HTR-8/SVneo (cell line): ENCODE measurements around the gene ZNF134.

Experiments used
- DNase-seq: peaks from one replicate; pipeline ENCODE4 v3.0.0; 2011; ENCODE audit warnings: low spot score, mixed read lengths; ENCODE audit not compliant: insufficient read length
- FAIRE-seq: peaks from 2 replicates; lab custom pipeline; 2011; peaks lifted over from hg19 to GRCh38; lab: Jason Lieb, UNC

ZNF134 gene

DNA sequence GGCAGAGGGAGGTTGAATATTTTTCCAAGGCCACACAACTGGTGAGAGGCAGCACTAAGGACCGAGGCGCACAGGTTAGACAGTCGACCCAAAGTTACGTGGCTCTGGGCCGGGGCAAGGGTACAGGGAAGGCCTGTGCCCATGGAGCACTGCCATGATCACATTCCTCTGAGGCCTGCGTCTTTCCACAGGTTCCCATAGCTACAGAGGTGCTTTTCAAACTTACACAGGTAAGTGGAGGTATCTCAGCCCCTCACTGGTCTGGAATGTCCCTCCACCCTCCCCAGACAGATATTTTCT, 19.7 kb downstream of the ZNF134 start:
- FAIRE-seq = no peak
- DNase-seq = no peak

DNA sequence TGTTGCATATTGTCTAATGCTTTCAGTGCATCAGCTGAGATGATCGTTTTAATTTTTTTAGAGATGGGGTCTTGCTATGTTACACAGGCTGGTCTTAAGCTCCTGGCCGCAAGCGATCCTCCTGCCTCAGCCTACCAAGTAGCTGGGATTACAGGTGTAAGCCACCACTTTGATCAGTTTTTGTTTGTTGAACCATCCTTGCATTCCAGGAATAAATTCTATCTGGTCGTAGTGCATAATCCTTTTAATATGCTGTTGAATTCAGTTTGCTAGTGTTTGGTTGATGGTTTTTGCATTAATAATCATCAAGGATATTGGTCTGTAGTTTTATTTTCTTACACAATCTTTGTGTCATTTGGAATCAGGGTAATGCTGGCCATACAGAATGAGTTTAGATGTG, 23.3 kb downstream of the ZNF134 start:
- FAIRE-seq = no peak
- no peak for DNase-seq

DNA sequence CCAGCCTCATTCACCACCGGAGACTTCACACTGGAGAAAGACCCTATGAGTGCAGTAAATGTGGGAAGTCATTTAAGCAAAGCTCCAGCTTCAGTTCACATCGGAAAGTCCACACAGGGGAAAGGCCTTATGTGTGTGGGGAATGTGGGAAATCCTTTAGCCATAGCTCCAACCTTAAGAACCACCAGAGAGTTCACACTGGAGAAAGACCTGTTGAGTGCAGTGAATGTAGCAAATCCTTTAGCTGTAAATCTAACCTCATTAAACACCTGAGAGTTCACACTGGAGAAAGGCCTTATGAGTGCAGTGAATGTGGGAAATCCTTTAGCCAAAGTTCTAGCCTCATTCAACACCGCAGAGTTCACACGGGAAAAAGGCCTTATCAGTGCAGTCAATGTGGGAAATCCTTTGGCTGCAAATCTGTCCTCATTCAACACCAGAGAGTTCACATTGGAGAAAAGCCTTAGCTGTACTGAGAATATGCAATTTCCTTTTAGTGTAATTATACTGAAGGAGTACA, 27.7 kb downstream of the ZNF134 start:
- DNase-seq (no peak), FAIRE-seq (no peak)

DNA sequence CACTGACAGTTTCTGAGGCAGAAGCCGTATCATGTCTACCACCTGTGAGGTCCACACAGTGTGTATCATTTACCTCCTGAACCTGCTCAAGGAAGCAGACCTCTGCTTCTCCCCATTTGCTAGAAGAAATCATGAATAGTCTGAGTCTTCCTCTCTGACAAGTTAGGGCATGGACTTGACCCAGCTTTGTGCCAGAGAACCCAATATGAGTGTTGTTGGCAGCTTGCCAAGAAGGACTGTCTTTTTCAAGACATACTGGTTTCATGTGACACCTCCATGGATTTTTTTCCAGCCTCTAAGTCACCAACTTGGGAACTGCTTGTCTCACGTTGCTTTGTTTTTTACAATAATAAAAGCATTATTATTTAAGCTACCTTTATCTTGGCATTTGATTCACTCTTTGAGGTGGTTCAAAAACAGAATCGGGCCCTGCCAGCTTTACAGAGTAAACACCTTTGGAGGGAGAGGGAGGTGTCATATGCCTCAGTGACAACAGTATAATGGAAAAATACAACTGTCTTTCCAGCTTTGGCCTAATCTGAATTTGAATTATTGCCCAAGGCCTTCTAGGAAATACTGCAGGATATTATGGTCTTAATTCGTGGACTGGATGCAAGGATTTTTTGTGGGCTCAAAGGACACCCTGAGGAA, 28.5 kb downstream of the ZNF134 start:
- no peak for FAIRE-seq

DNA sequence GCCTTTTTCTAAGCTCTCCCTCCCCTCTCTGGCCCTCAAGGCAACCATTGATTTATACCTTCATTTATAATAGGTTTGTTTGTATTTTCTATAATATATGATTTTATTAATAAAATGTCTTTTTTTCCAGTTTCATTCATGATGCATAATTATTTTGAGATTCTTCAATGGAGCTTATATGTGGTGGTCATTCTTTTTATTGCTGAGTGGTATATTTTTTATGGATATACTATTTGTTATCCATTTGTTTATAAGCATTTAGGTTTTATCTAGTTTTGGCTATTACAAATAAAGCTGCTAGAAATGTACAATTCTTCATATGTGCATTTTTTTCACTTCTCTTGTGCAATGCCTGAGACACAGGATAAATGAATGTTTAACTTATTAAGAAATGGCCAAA, 29.7 kb downstream of the ZNF134 start:
- no peak for FAIRE-seq
- no peak for DNase-seq

More for the DNA sequence above, 28.5 kb downstream of the ZNF134 start:
- no peak for DNase-seq

DNA sequence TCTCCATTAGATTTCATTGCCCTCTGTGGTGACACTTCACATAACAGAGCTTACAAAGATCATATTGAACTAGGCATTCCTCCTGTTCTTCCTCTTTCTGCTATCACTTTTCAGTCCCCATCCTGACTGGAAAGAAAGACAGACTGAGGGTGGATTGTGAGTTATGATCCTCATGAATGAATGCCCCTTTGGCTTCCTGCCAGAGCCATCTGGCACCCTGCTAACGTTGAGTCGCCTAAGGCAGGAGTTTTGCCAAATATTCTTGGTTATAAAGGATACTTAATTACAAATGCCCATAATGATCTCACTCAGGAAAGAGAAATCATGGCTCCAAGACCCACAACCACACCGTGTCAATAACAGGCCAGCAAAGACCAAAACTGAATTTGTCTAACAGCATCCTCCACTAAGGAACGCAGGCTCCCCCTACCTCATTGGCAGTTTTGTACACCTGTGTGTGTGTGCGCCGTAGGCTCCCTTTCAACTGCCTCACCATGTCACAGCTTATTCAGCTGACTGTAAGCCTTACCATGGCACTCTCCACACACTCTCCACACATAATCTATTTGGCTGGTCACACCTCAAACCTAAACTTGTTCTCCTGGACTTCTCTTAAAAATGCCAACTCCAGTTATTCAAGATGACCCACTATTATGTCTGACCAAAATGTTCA, 34.4 kb downstream of the ZNF134 start:
- DNase-seq = no peak
- no peak for FAIRE-seq

DNA sequence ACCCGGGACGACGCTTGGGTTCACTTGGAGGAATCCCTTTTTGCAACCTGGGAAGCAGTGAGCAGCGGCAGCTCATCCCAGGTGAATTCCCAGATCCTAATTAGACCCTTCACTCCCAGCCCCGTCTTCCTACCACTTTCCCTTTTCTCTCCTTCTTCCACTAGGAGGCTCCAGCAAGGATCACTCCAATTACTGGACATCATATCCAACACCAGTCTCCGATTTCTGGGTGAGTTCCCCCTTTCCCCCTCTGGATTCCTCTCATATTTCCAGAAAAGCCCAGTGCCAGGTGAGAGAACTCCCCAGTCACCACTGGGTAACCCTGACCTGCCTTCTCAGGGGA, 37.6 kb downstream of the ZNF134 start:
- DNase-seq (no peak), FAIRE-seq (no peak)

DNA sequence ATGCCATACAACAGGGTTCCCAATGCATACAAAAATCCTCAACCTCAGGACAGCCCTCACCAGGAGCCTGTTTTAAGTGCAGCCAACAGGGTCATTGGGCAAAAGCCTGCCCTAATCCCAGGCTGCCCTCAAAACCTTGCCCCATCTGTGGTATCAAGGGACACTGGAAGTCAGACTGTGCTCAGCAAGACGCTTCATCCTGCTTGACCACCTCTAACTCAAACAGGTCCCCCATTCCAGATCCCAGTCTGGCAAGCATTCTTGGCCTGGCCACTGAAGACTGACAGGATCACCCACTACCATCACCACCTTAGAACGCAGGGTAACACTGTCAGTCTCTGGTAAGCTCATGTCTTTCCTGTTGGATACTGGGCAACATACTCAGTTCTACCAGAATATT, 39.6 kb downstream of the ZNF134 start:
- DNase-seq (no peak), FAIRE-seq (no peak)

DNA sequence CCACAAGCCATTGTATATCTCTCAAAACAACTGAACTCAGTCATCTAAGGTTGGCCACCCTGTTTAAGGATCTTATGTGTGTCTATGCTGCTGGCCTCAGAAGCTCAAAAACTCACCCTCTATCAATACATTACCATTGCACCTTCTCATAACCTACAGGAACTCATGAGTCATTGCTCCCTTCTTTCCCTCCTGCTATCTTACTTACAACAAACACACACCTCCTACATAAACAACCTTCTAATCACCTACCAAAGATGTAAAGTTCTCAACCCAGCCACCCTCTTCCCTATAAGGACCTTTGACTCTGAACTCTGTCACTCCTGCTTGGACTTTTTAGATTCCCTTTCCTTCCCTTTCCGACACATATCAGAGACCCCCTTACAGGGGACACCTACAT, 41.4 kb downstream of the ZNF134 start:
- FAIRE-seq (no peak), DNase-seq (no peak)

DNA sequence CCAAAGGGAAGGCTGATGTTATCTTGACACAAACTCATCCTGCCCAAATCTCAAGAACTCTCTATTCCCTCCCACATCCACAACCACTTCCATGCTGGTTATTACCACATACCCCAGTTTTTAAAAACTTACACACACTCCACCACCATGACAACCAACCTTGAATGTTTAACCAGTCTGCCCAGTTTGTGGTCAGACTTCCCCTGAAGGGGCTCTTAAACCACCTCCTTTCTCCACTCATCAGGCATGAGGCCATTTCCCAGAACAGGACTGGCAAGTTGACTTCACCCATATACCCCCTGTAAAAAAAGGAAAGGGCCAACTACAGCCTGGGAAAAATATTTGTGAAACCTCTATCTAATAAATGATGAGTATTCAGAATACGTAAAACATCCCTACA, 42.3 kb downstream of the ZNF134 start:
- DNase-seq (no peak), FAIRE-seq (no peak)

DNA sequence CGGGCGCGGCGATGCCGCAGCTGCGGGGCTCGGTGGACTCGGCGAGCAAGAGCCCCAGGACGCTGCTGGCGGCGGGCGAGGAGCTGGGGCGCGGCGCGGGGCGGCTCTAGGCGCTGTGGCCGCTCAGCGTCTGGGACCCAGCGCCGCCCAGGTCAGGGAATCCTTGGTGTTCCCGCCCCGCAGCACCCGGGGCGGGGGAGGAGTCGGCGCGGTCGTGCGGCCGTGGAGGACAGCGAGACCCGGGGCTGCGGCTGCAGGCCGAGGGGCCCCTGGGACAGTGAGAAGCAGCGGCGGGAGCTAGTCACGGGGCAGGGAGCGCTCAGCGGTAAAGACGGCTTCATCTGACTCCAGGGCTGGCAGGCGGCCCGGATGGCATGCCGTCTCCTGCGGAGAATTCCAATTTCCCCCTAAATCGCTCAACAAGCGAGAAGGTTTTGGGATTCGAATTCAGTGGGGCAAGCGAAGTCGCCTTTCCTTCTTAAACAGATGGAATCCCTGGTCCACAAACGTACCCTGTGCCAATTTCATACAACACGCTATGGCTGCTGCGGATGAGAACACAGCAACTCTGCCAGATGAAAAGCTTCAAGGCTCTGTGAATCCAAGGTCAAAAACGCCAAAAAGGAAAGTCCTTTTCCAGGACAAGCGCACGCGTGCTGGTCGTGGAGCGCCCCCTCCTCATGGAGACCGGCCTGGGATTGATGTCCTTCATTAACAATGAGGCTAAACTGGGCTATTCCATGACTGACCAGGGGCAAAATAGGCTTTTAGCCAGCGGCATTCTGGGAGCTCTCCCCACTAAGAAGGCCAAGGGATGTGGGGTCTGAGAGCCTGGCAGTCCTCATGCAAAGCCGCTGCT, 50.5 kb downstream of the ZNF134 start:
- FAIRE-seq = peak; percentile 93
- DNase-seq = peak; percentile 55

DNA sequence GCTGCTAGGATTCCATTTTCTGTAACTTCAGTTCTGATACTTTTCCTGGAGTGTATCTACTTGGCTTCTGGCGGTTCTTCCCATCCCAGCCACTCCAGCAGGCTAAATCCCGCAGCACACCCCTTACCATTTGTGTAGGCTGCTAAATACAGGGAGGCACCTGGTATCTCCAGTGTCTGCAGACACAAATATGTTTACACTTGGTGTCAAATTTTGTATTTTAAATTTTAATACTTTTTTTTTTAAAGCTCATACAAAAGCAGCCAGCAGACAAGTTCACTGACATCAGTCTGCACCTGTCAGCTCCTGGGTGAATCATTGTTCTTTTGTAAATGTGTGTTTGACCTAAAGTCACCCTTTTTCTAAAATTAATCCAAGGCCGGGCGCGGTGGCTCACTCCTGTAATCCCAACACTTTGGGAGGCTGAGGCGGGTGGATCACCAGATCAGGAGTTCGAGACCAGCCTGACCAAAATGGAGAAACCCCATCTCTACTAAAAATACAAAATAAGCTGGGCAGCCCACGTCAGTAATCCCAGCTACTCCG, 51.3 kb downstream of the ZNF134 start:
- DNase-seq (no peak), FAIRE-seq (no peak)

DNA sequence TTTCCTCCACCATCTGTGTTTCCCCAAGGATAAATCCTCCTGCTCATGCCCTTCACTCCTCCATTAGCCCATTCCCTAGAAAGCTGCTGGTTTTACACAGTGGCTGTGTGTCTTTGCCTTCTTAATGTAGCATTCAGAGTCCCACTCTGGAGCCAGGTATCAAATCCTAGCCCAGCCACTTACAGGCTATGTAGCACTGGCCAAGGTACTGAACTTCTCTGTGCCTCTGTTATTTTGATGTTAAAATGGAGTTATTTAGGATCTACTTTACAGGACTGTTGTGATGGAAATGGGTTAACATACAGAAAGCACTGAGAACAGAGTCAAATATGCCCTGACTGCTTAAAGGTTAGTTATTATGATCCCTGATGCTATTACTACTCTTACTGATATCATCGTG, 53.2 kb downstream of the ZNF134 start:
- no peak for DNase-seq
- no peak for FAIRE-seq

DNA sequence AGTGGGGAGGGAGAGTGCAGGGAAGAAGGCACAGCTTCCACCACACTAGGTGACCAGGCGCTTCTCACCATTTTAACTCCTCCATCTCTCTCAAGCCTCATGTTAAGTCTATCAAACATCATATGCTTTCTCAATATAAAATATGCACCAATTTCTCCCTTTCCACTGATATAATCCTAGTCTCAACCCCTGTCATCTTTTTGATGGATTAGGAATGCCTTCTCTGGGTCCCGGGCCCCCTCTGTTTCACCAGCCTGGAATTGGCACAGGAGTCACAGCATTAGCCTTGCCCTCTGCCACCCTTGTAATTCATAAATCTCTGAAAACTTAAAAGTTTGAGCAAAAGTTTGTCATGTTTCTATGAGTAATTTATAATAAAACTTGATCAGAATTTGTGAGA, 54.6 kb downstream of the ZNF134 start, which contains the start of gene ZSCAN4:
Gene ZSCAN4, plus strand, starts transcription at position 301 of the 400 bp plus-strand sequence. CDS start 7,211 bp downstream, outside the sequence.
- DNase-seq (no peak), FAIRE-seq (no peak)

DNA sequence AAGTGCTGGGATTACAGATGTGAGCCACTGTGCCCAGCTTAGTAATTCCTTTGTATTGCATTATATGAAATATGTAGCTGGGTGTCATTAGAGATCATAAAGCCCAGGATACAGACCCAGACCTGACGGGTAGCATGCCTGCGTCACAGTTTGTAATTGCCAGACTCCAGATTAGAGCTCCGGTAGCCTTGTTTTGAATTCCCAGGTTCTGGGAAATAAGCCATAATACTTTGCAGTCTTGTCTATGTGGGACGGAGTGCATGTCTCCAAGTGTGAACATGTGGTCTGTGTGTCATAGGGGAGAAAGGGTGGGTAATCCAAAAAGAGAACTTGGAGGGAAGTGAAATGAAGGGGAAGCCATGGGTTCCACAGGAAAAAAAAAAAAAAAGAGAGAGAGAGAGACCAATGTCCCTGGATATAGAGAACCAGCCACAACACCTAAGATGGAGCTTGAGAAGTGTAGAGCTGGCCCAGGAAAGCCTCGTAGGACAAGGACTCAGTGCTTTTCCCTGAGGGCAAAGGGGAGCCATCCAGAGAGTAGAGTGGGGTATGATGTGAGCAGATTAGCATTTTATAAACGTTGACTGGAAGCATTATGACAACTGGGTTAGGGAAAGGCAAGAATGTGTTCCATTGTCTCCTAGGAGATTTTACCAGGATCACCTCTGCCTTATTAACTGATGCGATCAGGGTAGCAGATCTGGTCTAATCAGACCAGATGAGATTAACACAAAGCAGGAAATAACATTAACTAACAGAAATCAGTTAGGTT, 57.3 kb downstream of the ZNF134 start:
- FAIRE-seq = no peak
- DNase-seq = no peak

DNA sequence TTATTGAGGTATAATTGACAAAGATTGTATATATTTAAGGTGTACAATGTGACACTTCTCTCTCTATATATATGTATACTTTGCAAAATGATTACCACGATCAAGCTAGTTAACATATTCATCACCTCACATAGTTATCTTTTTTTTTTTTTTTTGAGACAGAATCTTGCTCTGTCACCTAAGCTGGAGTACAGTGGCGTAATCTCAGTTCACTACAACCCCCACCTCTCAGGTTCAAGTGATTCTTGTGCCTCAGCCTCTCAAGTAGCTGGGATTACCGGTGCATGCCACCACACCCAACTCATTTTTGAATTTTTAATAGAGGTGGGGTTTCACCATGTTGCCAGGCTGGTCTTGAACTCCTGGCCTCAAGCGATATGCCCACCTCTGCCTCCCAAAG, 58.4 kb downstream of the ZNF134 start:
- FAIRE-seq = no peak

More for the DNA sequence above, 58.4 kb downstream of the ZNF134 start:
- no peak for DNase-seq
